HG03196 (cell line): ENCODE data around the gene TYW1.
"Not testable (repeated sequence)": the region's sequence is repeated elsewhere in the genome, so short reads cannot be mapped to it uniquely, and the experiment has no call there.

Source experiments
- ATAC-seq: cut with Tn5 transposase; IDR thresholded peaks from one replicate; pipeline ENCODE4 v1.9.1; 2021; ENCODE audit not compliant: unreplicated experiment

Gene TYW1

DNA sequence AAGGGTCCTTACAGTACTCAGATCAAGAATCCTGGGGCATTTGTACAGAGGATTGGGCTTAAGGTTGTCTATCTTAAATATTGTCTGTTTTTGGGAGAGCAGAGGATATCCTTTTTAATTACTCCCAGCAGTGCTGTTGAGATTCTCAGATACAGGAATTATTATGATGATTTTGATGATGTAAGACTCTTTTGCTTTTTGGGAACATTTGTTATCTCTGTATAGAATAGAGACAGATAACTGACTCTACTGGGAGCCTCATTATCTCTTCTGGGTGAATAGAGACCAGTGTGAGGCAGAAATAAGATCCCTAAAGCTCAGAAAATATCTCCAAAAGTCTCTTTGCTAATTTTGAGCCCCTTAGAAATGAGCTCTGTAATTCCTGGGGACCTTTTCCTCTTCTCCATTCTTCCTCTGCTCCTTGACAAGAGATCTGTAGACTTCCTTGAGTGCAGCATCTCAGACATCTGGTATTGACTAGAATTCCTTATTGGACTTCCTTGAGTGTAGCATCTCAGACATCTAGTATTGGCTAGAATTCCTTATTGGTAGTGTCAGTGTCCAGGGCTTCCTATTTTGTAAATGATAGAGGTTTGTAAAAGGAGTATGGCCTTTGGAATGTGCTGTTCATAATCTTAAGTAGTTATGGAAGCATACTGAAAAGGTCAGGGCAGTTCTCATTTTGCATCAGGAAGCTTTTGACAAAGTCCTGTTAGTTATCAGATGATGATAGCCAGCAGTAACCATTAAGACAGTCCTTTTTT lies 118.0 kb downstream of the TYW1 start:
- not testable (repeated sequence) for ATAC-seq

DNA sequence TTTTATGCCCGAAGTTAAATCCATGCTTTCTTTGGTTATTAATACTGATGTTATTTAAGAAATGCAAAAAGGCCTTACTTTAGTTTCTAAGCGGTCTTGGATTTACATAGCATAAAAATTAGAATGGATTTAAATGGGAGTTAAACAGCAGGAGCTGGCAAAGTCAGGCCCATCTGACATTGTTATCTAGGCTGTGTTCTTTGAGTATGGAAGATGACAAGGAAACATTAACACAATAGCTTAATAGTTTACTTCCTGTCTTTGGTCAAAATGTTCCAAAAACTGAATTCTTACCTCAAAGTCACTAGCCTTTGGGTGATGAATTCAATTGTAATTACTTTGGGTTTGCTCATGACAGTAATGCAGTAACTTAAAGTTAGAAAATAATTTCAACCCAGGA lies 123.9 kb downstream of the TYW1 start:
- not testable (repeated sequence) for ATAC-seq

DNA sequence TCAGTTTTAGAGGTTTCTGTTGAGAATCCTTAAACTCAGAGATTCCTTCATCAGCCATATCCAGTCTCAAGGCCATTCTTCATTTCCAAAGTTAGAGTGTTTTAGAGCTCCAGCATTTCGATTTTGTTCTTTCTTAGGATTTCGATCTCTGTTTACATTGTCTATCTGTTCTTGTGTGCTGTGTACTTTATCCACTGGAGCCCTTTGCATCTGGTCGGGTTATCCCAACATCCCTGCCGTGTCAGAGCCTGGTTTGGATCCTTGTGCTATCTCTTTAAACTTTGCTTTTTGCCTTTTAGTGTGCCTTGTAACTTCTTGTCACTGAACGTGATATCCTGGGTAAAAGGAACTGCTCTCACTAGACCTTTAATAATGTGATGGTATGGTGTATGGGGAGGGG lies 131.6 kb downstream of the TYW1 start:
- ATAC-seq: not testable (repeated sequence)

DNA sequence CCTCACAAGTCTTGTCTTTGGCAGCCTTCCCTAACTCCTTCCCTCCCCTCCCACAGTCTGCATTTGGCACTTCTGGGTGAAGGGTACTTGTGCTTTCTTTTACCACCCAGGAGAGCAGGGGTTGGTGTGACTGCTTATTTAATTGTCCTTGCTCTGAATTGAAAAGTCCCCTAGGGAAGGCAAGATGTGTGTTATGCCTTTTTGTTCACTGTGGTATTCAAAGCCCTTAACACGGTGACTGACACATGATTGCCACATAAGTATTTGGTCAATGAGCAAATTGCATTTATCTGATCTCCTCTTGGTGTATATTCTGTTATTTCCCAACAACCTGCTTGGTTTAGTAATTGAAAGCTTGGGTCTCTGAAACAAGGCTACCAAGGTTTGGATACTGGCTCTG lies 134.1 kb downstream of the TYW1 start:
- ATAC-seq: not testable (repeated sequence)

DNA sequence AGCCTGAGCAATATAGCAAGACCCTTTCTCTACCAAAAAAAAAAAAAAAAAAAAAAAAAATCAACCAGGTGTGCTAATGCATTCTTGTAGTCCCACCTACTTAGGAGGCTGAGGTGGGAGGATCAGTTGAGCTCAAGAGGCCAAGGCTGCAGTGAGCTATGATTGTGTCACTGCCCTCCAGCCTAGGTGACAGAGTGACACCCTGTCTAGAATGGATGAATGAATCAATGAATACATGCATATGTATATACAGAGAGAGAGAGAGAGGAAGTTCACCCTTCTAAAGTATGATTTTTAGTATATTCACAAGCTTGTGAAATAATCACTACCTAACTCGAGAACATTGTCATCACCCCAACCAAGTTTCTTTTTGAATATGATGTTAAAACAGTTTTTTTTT lies 138.3 kb downstream of the TYW1 start:
- ATAC-seq: not testable (repeated sequence)

DNA sequence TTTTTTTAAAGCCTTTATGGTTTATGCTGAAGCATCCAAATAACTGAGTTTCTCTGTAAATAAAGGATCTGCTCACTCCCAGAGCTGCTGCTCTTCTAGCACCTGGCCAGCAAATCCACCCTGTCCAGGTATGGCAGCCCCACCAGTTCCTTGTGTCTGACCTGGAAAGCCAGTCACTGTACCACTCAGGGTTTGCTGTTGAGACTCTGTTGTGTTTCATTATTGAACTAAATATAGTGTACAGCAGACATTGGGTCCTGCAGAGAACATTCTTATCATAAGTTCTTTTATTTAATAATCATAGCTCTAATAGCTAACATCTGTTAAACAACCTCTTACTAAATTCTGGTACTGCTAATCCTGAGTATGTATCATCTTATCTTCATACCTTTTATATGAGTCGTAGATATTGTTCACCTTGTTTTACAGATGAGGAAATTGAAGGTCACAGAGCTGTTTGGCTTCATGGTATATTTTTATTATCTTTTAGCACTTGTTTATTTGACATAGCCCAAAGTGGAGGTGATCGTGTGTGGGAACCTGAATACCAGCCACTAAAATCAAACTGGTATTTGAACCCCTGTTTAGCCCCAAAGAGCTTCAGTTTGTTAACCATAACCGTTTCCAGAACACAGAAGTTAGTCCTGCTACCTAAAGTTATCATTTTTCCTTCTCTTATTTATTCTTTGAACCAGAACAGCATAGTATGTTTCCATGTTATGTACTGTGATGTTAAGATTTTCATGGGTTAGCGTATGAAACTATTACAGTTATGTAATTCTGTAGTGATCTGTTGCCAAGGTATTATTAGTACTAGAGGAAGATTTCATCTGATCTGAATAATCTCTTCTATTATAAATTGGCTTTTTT lies 139.2 kb downstream of the TYW1 start:
- not testable (repeated sequence) for ATAC-seq

DNA sequence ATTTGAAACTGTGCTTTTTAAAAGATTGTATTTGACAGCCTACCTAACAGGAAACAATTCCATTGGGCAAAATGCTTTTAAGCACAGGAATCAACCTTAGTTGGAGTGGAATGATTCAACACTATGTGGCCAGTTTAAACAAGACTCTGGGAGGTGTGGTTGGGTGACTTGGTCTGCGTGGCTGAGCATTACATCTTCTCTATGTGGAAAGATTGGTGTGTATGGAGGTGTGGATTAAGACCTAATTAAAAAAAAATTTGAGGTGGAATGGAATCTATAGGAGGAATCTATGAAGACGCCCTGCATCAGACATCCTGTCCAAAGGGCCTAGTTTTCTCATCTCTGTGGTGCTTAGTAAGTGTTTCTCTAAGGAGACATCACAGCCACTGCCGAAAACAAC lies 140.9 kb downstream of the TYW1 start:
- ATAC-seq: not testable (repeated sequence)

DNA sequence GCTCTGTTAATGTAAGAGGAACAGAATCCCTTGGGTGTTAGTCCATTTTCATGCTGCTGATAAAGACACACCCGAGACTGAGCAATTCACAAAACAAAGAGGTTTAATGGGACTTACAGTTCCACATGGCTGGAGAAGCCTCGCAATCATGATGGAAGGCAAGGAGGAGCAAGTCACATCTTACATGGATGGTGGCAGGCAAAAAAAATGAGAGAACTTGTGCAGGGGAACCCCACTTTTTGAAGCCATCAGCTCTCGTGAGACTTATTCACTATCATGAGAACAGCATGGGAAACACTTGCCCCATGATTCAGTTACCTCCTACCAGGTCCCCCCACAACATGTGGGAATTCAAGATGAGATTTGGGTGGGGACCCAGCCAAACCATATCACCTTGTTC lies 143.2 kb downstream of the TYW1 start:
- not testable (repeated sequence) for ATAC-seq

DNA sequence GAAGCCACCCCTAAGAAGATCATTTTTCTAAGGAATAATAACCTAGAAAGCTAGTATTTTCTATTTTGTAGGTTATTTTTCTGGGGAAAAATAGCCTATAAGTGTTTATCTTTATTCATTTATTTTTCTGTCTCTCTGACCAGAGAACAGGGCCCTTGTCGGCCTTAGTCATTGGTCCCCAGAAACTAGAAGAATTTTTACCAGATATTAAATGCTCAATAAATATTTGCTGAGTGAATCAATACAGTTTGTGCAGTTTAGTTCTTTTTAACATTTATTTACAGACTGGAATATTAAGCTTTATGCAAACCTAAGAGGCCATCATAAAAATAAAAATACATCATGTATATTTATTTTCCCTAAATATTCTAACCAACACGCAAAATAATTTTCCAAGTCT lies 144.4 kb downstream of the TYW1 start:
- ATAC-seq: not testable (repeated sequence)

DNA sequence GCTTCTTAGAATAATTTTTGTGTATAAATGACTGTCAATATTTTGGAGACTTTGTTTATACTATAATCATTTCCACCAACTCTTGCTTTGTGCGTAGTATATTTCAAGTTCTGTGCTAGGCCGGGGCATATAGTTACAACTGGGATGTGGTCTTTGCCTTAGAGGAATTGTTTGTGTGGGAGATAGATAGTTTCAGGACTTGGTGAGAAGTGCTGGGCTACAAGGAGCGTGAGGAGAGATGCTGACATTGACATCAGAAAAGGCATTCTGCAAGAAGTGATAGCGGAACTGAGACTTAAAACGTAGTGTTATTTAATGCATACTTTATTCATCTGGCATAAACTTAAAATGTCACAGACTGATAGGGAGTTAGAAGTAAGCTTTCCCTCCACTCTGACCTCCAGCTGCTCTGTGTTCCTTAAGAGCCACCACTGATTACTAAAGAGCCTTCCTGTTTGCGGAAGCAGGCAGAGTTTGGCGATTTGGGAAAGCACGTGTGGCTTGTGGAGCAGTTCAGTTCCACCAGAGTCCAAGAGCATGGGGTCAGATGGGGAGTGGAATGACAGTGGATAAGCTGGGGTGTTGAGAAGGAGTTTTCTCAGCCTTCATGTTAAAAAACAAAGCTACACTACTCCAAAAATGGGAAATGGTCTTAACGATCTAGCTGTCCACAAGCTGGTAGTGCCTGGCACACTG lies 146.6 kb downstream of the TYW1 start:
- not testable (repeated sequence) for ATAC-seq

DNA sequence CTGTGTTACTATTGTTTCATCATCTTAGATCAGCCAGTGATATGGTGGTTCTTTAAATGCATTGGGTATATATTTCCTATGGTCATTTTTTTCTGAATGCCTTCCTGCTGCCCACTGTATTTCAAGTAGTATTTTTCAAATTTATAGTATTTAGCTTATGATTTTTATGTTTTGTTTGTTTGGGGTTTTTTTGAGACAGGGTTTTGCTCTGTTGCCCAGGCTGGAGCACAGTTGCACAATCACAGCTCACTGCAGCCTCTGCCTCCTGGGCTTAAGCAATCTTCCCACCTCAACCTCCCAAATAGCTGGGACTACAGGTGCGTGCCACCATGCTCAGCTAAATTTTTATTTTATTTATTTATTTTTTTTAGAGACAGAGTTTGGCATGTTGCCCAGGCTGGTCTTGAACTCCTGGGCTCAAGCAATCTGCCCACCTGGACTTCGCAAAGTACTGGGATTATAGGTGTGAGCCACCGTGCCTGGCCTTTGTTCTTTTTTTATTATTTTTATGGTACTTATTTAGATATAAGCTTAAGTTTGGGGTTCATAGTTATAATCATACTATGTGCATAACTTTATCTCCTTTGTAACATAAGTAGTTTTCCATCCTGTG lies 149.1 kb downstream of the TYW1 start:
- ATAC-seq: not testable (repeated sequence)

DNA sequence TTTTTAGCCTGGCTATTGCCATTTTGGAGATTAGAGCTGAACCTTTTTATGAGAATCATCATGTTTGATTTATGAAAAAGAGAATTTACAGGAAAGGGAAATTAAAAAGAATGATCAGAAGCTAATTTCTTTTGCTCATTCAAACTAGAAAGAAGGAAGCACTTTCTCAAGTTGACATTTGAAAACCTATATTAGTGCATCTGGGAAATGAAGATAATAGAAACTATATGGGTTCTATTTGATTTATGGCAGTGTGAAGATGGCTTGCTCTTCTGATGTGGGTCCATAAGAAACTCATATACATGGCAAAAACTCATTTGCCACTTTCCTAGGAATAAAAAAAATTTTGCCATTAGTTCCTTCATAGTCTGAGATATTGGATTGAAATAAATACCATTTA lies 152.5 kb downstream of the TYW1 start:
- not testable (repeated sequence) for ATAC-seq

DNA sequence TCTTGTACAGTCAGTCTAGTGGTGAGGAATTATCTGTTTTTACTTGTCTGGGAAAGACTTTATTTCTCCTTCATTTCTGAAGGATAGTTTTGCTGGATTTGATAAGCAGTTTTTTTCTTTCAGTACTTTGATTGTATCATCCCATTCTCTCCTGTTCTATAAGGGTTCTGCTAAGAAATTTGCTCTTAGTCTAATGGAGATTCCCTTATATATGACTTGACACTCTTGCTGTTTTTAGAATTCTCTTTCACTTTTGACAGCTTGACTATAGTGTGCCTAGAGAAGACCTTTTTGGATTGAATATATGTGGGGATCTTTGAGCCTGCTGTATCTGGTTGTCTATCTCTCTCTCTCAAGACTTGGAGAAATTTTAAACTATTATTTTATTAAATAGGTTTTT lies 157.7 kb downstream of the TYW1 start:
- not testable (repeated sequence) for ATAC-seq

DNA sequence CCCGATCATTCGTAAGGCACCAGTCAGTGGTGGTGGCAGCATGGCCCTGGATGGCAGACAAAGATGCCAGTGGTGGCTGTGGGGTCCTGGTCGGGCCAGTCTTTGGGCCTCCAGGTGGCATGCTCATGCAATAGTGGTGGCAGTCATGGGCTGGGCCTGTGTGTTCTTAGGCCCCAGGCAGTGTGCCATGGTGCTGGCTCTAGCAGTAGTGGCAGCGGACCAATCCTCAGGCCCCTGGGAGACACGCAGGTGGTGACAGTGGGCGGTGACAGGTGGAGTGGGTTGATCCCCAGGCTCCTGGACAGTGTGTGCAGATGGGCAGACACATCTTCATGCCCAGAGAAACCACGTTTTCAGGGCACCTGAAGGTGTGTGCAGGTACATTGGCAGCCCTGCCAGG lies 159.4 kb downstream of the TYW1 start:
- ATAC-seq: not testable (repeated sequence)

DNA sequence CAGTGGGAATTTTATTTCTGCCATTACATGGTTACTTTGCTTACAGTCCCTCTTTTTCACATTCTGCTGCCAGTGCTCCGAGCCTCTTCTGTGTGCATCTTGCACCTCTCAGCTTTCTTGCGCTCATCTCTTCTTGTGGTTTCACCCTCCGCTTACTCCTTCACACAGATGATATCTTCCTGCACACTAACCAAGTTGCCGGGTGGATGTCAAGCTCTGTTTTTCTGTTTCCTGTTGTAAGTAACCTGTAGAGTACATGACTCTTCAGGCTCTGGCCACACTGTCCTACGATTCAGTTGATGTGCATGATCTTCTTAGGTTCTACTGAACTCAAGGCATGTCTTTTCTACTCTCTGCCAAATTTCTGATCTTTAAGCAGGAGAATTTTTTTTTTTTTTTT lies 166.7 kb downstream of the TYW1 start:
- peak; percentile 81 for ATAC-seq

DNA sequence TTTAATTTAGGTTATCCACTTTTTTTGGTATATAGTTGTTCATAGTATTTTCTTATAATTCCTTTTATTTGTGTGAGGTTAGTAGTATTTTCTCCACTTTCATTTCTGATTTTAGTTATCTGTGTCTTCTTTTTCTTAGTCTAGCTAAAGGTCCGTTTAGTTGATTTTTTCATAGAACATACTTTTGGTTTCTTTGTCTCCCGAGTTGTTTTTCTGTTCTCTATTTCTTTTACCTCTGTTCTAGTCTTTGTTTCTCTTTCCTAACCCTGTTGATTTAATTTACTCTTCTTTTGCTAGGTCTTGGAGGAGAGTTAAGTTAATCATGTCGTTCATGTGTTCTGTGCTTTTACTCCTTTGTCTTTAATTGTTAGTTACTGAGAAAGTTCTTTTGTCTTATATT lies 174.5 kb downstream of the TYW1 start:
- not testable (repeated sequence) for ATAC-seq

DNA sequence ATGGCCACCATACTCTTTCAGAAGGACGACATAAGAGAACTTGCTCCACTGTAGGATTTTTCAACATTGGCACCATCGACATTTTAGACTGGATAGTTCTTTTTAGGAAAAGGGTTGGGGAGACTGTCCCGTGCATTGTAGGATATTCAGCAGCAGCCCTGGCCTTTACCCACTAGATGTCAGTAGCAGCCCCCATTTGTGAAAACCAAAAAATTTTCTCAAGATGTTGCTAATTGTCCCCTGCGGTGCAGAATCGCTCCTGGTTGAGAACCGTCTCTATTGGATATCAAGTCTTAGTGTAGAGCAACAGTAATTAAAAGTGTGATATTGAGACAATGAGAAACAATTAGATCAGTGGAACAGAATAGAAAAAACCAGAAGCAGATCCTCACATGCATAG lies 180.1 kb downstream of the TYW1 start:
- ATAC-seq: not testable (repeated sequence)

DNA sequence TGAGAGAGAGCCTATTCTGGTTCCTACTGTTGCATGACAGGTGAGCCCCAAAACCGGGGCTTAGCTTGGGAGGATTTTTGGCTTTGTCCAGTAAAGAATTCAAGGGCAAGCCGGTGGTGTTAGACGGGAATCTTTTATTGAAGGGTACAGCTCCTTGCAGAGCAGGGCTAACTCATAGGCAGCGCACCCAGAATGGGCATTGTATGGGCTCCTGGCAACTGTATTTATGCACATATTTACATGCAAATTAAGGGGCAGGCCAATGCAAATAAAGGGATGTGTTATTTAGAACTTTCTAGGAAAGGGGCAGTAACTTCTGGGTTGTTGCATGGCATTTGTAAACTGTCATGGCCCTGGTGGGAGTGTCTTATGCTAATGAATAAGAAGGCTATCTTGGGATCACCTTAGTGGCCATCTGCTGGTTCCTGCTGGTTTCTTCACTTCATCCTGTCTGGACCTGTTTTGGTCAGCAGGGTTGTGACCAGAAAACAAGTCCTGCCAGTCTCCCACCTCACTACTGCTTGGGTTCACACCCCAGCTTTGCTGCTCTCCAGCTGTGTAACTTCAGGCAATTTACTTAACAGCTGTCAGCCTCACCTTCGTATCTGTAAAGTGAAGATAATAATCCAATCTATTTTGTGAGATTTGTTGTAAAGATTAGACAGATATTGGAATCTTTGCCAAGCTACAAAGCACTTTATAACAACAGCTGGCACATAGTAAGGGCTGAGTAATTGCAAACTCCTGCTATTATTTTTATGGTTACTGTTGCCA lies 182.5 kb downstream of the TYW1 start:
- not testable (repeated sequence) for ATAC-seq

DNA sequence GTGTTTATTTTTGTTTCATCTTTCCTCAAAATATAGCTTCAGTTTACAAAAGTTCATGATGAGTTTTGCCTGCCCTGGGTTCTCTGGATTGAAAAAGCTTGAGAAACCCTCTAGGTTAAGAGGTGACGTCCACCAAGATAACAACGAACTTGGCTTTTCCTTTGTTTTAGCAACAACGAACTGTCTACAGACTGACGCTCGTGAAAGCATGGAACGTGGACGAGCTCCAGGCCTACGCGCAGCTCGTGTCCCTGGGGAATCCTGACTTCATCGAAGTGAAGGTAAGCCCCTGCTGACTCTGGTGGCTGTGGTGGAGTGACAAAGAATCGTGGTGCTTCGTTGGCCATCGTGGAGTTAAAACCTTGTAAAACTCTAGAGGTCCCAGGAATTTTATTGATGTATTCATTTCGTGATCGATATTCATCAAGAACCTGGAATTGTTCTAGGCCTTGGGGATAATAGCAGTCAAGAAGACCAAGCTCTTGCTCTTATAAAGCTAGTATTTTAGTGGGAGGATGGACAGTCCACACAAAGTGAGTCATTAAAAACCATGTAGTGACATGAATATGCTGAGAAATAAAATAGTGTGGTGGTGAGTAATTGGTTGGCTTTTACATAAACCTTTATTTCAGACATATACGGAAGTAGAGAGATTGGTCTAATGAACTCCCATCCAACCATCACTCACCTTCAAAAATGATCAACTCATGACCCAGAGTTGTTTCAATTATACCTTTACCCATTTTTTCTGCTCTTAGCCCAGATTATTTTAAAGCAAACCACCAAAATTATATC lies 186.5 kb downstream of the TYW1 start:
- ATAC-seq: not testable (repeated sequence)
